NCI-H1417 (cell line): ENCODE results near the gene PHYHD1.

Source experiments
- DNase-seq, 3 experiments: peaks; one replicate each; lab custom pipeline; 2025; lab: John Stamatoyannopoulos, UW

The PHYHD1 gene

GRCh38 chr9:128972956-128973355, 52.2 kb downstream of the PHYHD1 start:
- no peak for DNase-seq

- no peak for DNase-seq
Measured at GRCh38 chr9:128979111-128979510, 58.3 kb downstream of the PHYHD1 start.

GRCh38 chr9:128983536-128983935, 62.8 kb downstream of the PHYHD1 start:
- no peak for DNase-seq

- DNase-seq, result no peak
Measured at GRCh38 chr9:128986671-128987070, 65.9 kb downstream of the PHYHD1 start.

GRCh38 chr9:128987805-128988204, 67.0 kb downstream of the PHYHD1 start:
- DNase-seq, result no peak
